PFSK-1 (cell line): ENCODE measurements around the gene ZP3.

Experiments used
- FOXP2 ChIP-seq: optimal IDR thresholded peaks from 2 replicates; pipeline ENCODE3; 2011; ENCODE audit warnings: borderline replicate concordance, control low read depth, inconsistent platforms; ENCODE audit not compliant: insufficient read depth; ENCODE audit errors: extremely low read length, extremely low read depth
- POLR2AphosphoS5 ChIP-seq: IDR thresholded peaks from 2 replicates; pipeline ENCODE4 v1.6.1; 2012; ENCODE audit warnings: low read depth, mild to moderate bottlenecking, control low read depth, low read length, moderate library complexity
- SIN3A ChIP-seq: IDR thresholded peaks from 2 replicates; pipeline ENCODE4 v1.6.1; 2012; ENCODE audit warnings: mild to moderate bottlenecking, low read length, moderate library complexity, borderline replicate concordance; ENCODE audit not compliant: insufficient read depth
- TAF1 ChIP-seq: IDR thresholded peaks from 2 replicates; pipeline ENCODE4 v1.6.1; 2012; ENCODE audit warnings: low read length, control low read depth, borderline replicate concordance; ENCODE audit not compliant: insufficient read depth
- TF ChIP-seq, protein P1 (sequence below), 2 experiments: IDR thresholded peaks; 2 replicates each; pipeline versions ENCODE4 v1.6.1 to v1.8.0; 2011 to 2012; ENCODE audit warnings: low read depth in 2 of 2, low read length in 2 of 2, control low read depth in 1 of 2, inconsistent platforms in 1 of 2, mild to moderate bottlenecking in 1 of 2, moderate library complexity in 1 of 2; ENCODE audit not compliant: insufficient read depth in 1 of 2

ZP3 gene

DNA sequence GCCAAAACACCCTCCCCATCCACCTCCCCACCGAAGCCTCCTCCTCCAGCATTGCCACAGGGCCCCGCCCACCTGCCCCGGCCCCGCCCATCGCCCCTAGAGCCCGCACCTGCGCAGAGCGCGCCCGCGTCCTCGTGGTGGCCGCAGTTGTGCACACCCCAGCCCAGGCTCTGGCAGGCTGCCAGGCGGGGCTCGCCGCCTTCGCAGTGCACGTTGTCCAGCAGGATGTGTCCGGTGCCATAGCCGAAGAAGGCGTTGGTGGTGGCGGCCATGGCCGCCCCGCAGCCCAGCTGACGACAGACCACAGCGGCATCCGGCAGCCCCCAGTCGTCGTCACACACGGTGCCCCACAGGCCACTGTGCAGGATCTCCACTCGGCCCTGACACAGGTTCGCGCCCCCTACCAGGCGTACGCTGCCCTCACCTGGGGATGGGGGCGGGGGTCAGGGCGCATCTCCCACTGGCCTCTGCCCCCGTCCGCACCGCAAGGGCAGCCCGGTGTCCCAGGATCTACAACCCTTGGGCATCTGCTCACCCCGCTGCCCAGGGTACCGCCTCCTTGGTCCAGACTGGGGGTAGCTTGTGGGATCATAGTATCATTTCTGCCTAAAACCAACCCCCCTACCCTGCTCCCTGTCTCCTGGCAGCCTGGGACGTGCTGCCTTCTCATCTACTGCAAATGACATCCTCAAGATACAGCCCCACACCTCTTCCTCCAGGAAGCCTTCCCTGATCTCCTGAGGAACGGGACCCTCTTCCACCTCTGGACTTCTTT lies 27.2 kb upstream of the ZP3 start:
- TF ChIP-seq FOXP2 (no peak), TAF1 (no peak), POLR2AphosphoS5 (no peak), SIN3A (no peak)
- TF ChIP-seq, protein P1, sequence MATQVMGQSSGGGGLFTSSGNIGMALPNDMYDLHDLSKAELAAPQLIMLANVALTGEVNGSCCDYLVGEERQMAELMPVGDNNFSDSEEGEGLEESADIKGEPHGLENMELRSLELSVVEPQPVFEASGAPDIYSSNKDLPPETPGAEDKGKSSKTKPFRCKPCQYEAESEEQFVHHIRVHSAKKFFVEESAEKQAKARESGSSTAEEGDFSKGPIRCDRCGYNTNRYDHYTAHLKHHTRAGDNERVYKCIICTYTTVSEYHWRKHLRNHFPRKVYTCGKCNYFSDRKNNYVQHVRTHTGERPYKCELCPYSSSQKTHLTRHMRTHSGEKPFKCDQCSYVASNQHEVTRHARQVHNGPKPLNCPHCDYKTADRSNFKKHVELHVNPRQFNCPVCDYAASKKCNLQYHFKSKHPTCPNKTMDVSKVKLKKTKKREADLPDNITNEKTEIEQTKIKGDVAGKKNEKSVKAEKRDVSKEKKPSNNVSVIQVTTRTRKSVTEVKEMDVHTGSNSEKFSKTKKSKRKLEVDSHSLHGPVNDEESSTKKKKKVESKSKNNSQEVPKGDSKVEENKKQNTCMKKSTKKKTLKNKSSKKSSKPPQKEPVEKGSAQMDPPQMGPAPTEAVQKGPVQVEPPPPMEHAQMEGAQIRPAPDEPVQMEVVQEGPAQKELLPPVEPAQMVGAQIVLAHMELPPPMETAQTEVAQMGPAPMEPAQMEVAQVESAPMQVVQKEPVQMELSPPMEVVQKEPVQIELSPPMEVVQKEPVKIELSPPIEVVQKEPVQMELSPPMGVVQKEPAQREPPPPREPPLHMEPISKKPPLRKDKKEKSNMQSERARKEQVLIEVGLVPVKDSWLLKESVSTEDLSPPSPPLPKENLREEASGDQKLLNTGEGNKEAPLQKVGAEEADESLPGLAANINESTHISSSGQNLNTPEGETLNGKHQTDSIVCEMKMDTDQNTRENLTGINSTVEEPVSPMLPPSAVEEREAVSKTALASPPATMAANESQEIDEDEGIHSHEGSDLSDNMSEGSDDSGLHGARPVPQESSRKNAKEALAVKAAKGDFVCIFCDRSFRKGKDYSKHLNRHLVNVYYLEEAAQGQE (IDR thresholded peaks at IDR 0.05; ENCODE audit: insufficient read depth in 1 of 2, low read depth in 2 of 2, low read length in 2 of 2): no peak

DNA sequence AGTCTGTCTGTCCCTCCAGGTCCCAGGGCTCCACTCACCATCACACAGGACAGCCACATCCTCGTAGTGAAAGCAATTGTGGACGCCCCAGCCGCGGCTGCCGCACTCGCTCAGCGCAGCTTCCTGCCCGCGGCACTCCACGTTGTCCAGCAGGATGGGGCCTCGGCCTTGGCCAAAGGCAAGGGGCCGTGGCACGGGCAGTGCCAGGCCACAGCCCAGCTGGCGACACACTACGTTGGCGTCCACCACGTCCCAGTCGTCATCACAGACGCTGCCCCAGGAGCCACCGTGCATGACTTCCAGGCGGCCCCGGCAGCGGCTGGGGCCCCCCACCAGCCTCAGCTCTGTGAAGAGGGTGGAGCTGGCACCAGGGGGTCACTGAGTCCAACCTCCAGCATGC lies 24.5 kb upstream of the ZP3 start:
- no peak for TF ChIP-seq TAF1
- TF ChIP-seq SIN3A: no peak
- TF ChIP-seq FOXP2: no peak
- TF ChIP-seq POLR2AphosphoS5: no peak
- TF ChIP-seq, protein P1 (IDR thresholded peaks at IDR 0.05; ENCODE audit: insufficient read depth in 1 of 2, low read depth in 2 of 2, low read length in 2 of 2): no peak

DNA sequence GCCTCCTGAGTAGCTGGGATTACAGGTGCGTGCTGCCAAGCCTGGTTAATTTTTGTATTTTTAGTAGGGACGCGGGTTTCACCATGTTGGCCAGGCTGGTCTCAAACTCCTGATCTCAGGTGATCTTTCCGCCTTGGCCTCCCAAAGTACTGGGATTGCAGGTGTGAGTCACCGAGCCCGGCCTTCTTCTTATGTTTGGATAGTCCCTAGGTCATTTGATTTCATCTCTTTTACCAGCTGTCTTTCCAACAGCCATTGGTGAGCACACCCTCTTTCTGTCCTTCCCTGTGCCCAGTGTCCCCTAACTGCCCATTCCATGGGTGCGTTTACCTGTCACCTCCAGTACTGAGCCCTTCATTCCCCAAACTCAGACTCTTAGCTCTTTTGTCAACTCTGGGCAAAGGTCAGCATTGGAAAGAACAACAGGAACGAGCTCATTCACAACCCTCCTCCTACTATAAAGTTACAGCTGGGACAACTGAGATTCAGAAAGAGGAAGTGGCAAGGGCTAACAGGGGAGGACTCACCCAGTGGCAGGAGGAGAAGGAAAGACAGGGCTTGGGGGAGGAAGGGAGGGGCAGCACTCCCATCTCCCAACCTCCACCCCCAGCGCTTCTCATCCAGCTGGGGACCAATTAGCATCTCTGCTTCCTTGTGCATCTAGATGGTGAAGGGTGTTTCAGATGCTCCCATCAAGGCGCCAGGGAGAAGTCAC lies 20.8 kb upstream of the ZP3 start:
- TF ChIP-seq TAF1 (no peak), FOXP2 (no peak), POLR2AphosphoS5 (no peak), SIN3A (no peak)
- TF ChIP-seq, protein P1 (IDR thresholded peaks at IDR 0.05; ENCODE audit: insufficient read depth in 1 of 2, low read depth in 2 of 2, low read length in 2 of 2): no peak

DNA sequence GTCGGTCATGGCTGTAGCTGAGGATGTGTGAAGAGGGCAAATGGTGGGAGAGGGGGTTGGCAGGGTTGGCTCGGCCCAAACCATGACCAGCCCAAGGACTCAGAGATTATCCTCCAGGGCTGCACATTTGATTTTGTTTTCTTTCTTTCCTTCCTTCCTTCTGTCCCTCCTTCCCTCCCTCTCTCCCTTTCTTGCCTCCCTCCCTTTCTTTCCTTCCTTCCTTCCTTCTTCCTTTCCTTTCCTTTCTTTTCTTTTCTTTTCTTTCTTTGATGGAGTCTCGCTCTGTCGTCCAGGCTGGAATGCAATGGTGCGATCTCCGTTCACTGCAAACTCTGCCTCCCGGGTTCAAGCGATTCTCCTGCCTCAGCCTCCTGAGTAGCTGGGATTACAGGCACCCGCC lies 19.0 kb upstream of the ZP3 start:
- TF ChIP-seq TAF1 (no peak), POLR2AphosphoS5 (no peak), FOXP2 (no peak), SIN3A (no peak)
- TF ChIP-seq, protein P1 (IDR thresholded peaks at IDR 0.05; ENCODE audit: insufficient read depth in 1 of 2, low read depth in 2 of 2, low read length in 2 of 2): no peak
